Retinal pigment epithelial cell (primary cell): Measurements from ENCODE around the gene SHMT1.
"Not testable (repeated sequence)": the region's sequence is repeated elsewhere in the genome, so short reads cannot be mapped to it uniquely, and the experiment has no call there.

Experiments used
- DNase-seq: peaks from one replicate; pipeline ENCODE4 v3.0.0-alpha.2; 2010; ENCODE audit warnings: low read depth
- H3K4me3 ChIP-seq: 2 replicates; pipeline ENCODE4 v1.5.1; 2011; ENCODE audit warnings: mild to moderate bottlenecking, low read length, control low read depth, moderate library complexity
- CTCF ChIP-seq: conservative IDR thresholded peaks from 2 replicates; pipeline ENCODE4 v1.5.1; 2011; ENCODE audit warnings: low read depth, low read length, control low read depth, inconsistent platforms

The SHMT1 gene

DNA sequence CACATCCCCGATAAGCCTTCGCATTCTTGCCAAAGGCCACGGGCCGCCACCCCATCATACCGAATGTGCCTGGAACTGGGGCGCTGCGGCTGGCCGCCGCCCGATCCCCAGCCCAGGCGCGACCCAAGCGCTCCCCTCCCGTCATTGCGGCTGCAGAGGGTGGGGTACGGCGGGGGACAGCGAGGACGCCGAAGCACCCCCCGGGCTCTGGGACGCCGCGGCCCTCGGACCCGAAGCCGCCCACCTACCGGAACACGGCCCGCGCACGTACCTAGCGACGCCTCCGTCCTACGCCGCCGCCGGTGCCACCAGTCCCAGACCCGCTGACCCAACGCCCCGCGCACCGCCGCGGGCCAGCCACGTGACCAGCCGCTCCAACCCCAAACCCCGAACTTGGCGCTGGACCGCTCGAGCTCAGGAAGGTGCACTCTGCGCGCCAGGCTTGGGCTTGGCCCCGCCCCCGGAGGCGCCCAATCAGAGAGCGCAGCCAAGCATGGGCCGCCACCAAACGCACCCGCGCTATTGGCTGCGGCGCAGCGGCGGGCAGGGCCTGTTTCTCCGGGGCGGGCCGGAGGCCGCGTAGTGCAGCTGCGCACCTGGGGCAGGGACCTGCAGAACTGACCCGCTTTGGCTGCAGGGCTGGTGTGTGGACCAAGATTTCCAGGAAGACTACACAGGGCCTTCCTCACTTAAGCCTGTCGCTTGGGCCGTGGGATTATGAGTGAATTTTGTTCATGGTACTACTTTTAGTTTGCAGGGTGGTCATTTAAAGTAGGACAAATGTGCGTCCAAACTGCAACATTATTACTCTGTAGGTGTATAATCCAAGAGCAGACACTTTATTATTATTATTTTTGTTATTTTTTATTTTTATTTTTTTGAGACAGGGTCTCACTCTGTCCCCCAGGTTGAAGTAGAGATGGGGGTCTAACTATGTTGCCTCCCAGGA lies at the start of gene SHMT1:
SHMT1 (minus strand) TSS at position 450 of the 949 bp plus-strand sequence. CDS start 7,569 bp downstream, outside the sequence.
- no peak for TF ChIP-seq CTCF
- peak; percentile 50 for DNase-seq
- peak within 1 kb of the TSS; percentile 74 for H3K4me3 ChIP-seq

DNA sequence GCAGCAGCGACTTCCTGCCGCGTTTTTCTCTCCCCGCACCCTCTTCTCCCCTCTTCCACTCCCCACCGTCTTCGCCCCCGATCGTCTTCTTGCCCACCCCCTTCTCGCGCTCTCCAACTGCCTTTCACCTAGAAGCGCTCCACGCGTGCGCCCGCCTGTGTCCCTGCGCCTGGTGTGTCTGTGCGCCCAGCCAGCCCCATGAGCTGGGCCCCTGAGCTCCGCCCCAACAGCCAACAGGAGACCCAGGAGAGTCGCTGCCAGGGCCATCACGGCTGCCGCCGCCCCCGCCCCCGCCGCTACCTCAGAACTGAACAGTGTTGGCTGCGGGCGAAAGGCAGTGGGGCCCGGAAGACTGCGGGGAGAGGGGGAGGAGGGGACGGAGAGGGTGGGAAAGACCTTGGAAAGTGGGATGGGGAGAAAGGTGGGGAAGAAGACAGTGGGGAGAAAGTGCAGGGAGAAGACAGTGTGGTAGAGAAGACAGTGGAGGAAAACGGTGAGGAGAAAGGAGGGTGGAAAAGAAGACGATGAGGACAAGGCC lies 48.7 kb upstream of the SHMT1 start:
- not testable (repeated sequence) for H3K4me3 ChIP-seq, DNase-seq

GRCh38 chr17:18411377-18411864 lies 48.1 kb upstream of the SHMT1 start:
- peak overlapping the region; percentile 57 for H3K4me3 ChIP-seq
- DNase-seq, result not testable (repeated sequence)

DNA sequence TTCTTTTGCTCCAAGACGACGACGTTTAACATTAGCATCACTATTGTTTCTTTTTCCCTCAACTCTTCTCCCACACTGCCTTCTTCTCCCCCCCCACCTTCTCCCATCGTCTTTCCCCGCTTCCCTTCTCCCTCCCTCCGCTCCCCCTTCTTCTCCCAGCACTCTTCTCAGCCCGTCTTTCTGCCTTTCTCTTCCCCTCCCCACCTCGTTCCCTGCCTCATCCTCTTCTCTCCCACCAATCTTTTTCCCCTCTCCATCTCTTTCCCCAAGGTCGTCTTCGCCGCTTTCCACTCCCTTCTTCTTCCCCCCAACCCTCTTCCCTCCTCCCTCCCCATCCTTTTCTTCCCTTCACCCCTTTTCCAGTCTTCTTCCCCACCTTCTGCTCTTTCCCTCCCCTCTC lies 47.4 kb upstream of the SHMT1 start:
- DNase-seq, result not testable (repeated sequence)
- H3K4me3 ChIP-seq, result peak overlapping the region; percentile 37

- DNase-seq, H3K4me3 ChIP-seq: not testable (repeated sequence)
These were observed 46.0 kb upstream of the SHMT1 start for GRCh38 chr17:18409321-18409720.

DNA sequence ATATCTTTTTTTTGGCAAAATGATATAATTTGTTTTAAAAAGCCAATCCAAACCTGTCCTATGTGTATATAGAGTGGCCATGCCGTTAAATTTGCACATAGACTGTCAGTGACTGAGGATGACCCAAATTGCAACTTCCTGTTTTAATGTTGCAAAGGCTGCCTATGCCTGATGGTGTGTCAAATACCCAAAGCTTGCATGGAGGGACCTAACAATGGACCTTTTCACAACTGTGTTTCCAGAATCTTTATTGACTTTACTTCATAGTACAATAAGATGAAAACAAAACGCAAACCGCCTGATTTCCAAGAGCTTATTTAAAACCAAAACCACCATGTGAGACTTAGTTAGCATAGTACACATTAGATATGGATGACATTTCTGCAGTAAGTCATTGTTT lies 45.6 kb upstream of the SHMT1 start:
- not testable (repeated sequence) for DNase-seq

DNA sequence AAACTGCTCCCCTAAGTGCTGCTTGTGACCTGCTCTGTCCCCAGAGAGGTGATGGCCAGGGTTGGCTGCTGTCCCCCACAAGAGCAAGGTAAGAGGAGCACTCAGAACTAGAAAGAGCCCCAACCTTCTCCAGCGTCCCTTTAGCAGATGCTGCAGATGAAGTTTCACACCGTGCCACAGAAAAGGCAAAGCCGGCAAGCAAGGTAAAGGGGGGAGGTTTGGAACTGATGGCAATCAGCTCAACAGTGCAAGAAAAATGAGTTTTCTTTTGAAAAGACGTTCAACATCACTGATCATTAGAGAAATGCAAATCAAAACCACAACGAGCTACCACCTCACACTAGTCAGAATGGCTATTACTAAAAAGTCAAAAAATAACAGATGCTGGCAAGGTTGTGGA lies 40.3 kb upstream of the SHMT1 start:
- not testable (repeated sequence) for DNase-seq

More for the DNA sequence above, 45.6 kb upstream of the SHMT1 start:
- H3K4me3 ChIP-seq, result not testable (repeated sequence)

GRCh38 chr17:18403166-18403565 lies 39.8 kb upstream of the SHMT1 start:
- not testable (repeated sequence) for H3K4me3 ChIP-seq, DNase-seq

More for the DNA sequence above, 40.3 kb upstream of the SHMT1 start:
- not testable (repeated sequence) for H3K4me3 ChIP-seq

DNA sequence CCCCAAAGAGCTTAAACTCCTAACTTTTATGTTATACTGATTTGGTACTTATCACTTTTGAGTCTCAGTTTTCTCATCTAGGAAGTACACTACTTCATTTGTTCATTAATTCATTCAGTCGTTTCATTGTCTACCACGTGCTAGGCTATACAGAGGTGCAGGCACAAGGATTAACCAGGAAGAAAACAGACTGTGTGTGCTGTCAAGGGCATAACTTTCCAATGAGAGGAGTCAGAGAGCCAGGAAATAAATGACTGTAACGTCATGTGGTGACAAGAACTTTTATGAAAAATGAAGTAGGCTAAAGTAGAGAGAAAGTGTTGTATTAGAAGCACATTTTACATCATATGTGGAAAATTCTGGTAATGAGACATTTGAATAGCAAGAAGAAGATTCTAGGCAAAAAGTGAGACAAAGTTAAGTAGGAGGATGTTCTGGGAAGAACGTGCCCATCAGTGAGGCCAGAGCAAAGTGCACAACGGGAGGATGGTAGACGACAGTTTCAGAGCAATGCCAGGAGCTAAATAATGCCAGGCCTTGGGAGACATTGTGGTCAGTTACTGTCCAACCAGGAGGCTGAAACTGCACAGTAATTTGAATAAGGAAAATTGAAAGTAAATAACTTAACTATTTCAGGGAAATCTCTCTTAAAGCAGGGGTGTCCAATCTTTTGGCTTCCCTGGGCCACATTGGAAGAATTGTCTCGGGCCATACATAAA lies 38.7 kb upstream of the SHMT1 start:
- not testable (repeated sequence) for H3K4me3 ChIP-seq, DNase-seq

DNA sequence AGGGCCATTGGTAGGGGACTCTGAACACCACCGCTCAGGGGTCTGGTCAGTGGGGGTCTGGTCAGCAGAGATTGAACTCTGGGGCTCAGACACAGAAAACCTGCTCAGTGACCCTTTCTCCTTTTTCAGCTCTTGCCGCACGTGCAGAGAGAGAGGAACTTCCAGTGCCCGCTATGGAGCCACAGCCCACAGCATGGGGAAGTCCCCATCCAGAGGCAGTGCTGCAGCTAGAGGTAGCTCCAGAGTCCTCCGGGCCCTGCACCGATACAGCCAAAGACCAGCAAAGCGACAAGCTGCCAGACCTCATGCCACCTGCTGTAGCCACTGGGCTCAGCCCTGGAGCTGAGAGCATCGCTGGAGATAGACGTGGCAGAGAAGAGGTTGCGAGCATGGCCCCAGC lies 25.4 kb upstream of the SHMT1 start:
- DNase-seq, H3K4me3 ChIP-seq: not testable (repeated sequence)

DNA sequence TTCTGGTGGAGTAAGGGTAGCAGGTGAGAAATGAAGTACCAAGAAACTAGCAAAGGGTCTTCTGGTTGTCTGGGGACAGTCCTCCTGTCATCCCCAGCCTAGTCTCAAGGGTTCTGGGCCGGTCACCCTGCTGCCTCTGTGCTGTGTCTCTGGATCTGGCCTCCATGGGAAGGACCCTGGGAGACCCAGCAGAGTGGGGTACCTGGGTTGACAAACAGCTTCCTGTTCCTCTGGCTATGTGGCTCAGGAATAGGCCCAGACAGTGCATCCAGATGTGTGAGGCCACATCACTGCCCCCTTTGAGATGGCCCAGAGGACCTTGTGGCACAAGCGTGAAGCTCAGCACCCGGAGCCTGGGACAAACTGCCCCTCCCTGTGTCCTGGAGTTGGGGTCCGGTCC lies 24.9 kb upstream of the SHMT1 start:
- DNase-seq, H3K4me3 ChIP-seq: not testable (repeated sequence)

DNA sequence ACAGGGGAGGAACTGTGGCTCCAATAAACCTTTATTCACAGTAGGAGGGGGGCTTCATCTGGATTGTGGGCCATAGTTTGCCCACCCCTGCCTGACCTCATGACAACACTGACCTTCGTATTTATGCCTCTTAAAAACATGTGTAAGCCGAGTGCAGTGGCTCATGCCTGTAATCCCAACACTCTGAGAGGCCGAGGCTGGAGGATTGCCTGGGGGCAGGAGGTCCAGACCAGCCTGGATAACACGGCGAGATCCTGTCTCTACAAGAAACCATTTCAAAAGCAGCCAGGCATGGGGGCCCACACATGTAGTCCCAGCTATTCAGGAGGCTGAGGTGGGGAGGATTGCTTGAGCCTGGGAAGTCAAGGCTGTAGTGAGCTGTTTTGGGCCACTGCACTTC lies 24.2 kb upstream of the SHMT1 start:
- not testable (repeated sequence) for H3K4me3 ChIP-seq, DNase-seq

DNA sequence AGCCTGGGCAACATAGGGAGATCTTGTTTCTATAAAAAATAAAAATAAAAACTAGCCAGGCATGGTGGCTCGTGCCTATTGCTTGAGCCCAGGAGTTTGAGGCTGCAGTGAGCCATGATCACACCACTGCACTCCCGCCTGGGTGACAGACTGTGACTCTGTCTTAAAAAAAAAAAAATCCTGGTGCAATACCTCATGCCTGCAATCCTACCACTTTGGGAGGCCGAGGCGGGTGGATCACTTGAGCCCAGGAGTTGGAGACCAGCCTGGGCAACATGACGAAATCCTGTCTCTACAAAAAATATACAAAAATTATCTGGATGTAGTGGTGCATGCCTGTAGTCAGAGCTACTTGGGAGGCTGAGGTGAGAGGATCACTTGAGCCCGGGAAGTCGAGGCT lies 20.9 kb upstream of the SHMT1 start:
- not testable (repeated sequence) for H3K4me3 ChIP-seq

GRCh38 chr17:18383079-18383481 lies 19.7 kb upstream of the SHMT1 start:
- DNase-seq, H3K4me3 ChIP-seq: not testable (repeated sequence)

More for the DNA sequence above, 20.9 kb upstream of the SHMT1 start:
- DNase-seq, result not testable (repeated sequence)
